Peyer's patch (tissue), 4 donors: ENCODE measurements around the gene CUL3. TPM values are rescaled to one million over a fixed set of nuclear protein-coding genes. Genes with fewer than 3 reads are reported as not detected.

Experiments used
- DNase-seq, 3 donors: peaks; one replicate each; pipeline ENCODE4 v3.0.0-alpha.2; 2017 to 2019
- H3K27ac ChIP-seq, 4 donors: fragments of 200-600 bp; sonication (generic); one replicate each; pipeline ENCODE4 v1.5.1; 2016 to 2019
- H3K27me3 ChIP-seq, 2 donors: fragments of 200-600 bp; sonication (generic); one replicate each; pipeline ENCODE4 v1.5.1; 2019
- H3K36me3 ChIP-seq, 3 donors: fragments of 200-600 bp; sonication (generic); one replicate each; pipeline ENCODE4 v1.5.1; 2016 to 2019
- H3K4me1 ChIP-seq, 4 donors: fragments of 200-600 bp; sonication (generic); one replicate each; pipeline ENCODE4 v1.5.1; 2016 to 2019
- H3K4me3 ChIP-seq, 4 donors: fragments of 200-600 bp; sonication (generic); 1 replicate in 3 of 4; 2 replicates in 1 of 4; pipeline ENCODE4 v1.5.1; 2016 to 2019; ENCODE audit warnings: mild to moderate bottlenecking in 1 of 4
- H3K9me3 ChIP-seq, 4 donors: fragments of 200-600 bp; sonication (generic); one replicate each; pipeline ENCODE4 v1.5.1; 2016 to 2019; ENCODE audit warnings: mild to moderate bottlenecking in 1 of 4
- CTCF ChIP-seq, 6 experiments: fragments of 450-650 bp in 4 of 6; fragments of 200-600 bp in 2 of 6; sonication (generic) in 1 of 6; IDR thresholded peaks; one replicate each; pipeline ENCODE4 v1.5.1; 2017 to 2019; ENCODE audit warnings: antibody characterized with exemption in 6 of 6, mild to moderate bottlenecking in 3 of 6, moderate library complexity in 1 of 6
- POLR2A ChIP-seq, 2 donors: fragments of 450-650 bp; IDR thresholded peaks; one replicate each; pipeline ENCODE4 v1.5.1; 2017; ENCODE audit warnings: antibody characterized with exemption in 2 of 2, mild to moderate bottlenecking in 2 of 2, moderate library complexity in 2 of 2
- total RNA-seq, 4 donors: library from RNA; depleted of rRNA; stranded (reverse); fragments of >200 nt; gene quantifications; one replicate each; pipeline ENCODE4 v1.1.0, GENCODE V29; 2016

The CUL3 gene
- total RNA-seq, 4 donors from 2014 or later: 40.5 to 96.6 (median 77.1) TPM

- no peaks in the 10 kb centered on the region for H3K4me1 ChIP-seq
- no peak overlapping the region for H3K27ac ChIP-seq
- TF ChIP-seq CTCF (IDR thresholded peaks at IDR 0.05) (no peak), POLR2A (IDR thresholded peaks at IDR 0.05) (no peak)
- DNase-seq: no peak
- no peaks in the 10 kb centered on the region for H3K27me3 ChIP-seq
- no peak overlapping the region for H3K4me3 ChIP-seq
- H3K9me3 ChIP-seq: no peaks in the 10 kb centered on the region
- H3K36me3 ChIP-seq: peaks cover 0 to 36% (median 0%) of the 10 kb centered on the region in 3 donors
Observed at GRCh38 chr2:224472137-224472536, 113.0 kb downstream of the CUL3 start.

DNA sequence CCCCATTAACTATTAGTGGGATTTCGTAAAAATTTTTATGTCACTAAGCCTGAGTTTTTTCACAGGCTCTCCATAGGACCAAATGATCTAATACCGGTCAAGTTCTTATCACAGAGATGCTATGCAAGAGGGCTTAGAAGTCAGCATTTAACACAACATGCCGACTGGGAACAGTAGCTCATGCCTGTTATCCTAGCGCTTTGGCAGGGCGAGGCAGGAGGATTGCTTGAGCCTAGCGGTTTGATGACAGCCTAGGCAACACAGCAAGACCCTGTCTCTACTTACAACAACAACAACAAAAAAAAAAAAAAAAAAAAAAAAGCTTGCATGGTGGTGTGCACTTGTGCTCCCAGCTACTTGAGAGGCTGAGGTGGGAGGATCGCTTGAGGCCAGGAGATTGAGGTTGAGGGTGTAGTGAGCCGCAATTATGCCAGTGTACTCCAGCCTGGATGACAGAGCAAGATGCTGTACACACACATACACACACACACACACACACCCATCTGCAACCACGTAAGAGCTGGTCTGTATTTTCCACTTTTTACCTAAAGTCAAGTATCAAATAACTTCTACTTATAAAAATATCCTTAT lies 115.7 kb downstream of the CUL3 start:
- Histone ChIP-seq H3K27ac (no peak overlapping the region), H3K4me3 (no peak overlapping the region), H3K27me3 (no peaks in the 10 kb centered on the region), H3K9me3 (peaks cover 0 to 5% (median 0%) of the 10 kb centered on the region in 4 donors), H3K36me3 (peaks cover 0 to 9% (median 0%) of the 10 kb centered on the region in 3 donors), H3K4me1 (no peaks in the 10 kb centered on the region)
- no peak for DNase-seq
- TF ChIP-seq CTCF (IDR thresholded peaks at IDR 0.05) (no peak), POLR2A (IDR thresholded peaks at IDR 0.05) (no peak)

DNA sequence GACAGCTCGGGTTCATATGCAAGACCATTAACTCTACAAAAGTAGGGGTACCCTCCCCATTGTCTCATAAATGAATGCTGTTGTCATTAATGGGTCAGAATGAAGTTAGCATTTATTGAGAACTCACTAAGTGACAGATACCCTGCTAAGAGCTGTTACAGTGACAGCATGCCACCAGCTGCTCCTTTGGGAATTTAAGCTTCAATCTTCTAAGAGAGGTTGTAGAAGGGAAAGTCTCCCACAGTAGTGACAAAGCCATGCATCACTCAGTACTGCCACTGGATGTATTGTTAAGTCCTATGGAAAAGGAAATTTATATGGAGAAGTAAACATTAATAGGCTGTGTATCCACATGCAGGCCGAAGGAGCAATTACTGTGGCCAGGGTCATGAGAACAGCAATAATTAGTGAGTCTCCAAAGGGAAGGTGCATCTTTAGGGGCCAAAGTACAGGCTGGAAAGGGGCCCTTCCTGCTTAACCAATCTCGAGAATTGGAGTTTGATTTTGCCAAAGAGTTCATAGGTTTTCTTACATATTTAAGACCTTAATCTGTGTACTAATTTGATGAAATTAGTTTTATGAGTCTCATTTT lies 118.8 kb downstream of the CUL3 start:
- Histone ChIP-seq H3K36me3 (no peaks in the 10 kb centered on the region), H3K9me3 (peaks cover 0 to 5% (median 0%) of the 10 kb centered on the region in 4 donors), H3K4me3 (no peak overlapping the region), H3K27me3 (no peaks in the 10 kb centered on the region), H3K4me1 (no peaks in the 10 kb centered on the region), H3K27ac (no peak overlapping the region)
- TF ChIP-seq CTCF (IDR thresholded peaks at IDR 0.05) (no peak), POLR2A (IDR thresholded peaks at IDR 0.05) (no peak)
- no peak for DNase-seq

- no peaks in the 10 kb centered on the region for H3K4me1 ChIP-seq
- H3K27ac ChIP-seq: no peak overlapping the region
- no peak for TF ChIP-seq POLR2A (IDR thresholded peaks at IDR 0.05)
- no peak overlapping the region for H3K4me3 ChIP-seq
- no peak for DNase-seq
- H3K27me3 ChIP-seq: no peaks in the 10 kb centered on the region
- H3K36me3 ChIP-seq: no peaks in the 10 kb centered on the region
- peaks cover 0 to 5% (median 0%) of the 10 kb centered on the region in 4 donors for H3K9me3 ChIP-seq
Observed at GRCh38 chr2:224461391-224461790, 123.8 kb downstream of the CUL3 start.

DNA sequence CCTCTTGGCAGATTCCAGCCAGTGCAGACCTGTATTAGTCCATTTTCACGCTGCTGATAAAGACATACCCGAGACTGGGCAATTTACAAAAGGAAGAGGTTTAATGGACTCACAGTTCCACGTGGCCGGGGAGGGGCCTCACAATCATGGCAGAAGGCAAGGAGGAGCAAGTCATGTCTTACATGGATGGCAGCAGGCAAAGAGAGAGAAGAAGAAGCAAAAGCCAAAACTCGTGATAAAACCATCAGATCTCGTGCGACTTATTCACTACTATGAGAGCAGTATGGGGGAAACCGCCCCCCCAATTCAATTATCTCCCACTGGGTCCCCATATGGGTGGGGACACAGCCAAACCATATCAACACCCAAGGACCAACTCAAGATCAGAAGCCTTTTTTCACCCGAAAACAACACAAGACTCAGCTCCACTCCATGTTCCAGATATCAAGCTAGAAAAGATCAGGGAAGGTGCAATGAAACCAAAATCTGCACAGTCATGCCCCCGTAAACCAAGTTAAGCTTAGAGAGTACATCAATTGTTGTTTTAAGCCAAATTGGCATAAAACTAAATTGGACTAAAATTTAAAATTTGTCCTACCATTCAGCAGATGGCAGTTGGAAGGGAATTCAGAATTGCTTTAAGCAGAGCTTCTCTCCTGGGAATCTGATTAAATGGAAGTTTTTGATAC lies 127.6 kb downstream of the CUL3 start:
- H3K27me3 ChIP-seq: no peaks in the 10 kb centered on the region
- TF ChIP-seq CTCF (IDR thresholded peaks at IDR 0.05) (no peak), POLR2A (IDR thresholded peaks at IDR 0.05) (no peak)
- H3K36me3 ChIP-seq: no peaks in the 10 kb centered on the region
- H3K4me3 ChIP-seq: no peak overlapping the region
- no peak for DNase-seq
- H3K27ac ChIP-seq: no peak overlapping the region
- H3K4me1 ChIP-seq: no peaks in the 10 kb centered on the region
- no peaks in the 10 kb centered on the region for H3K9me3 ChIP-seq

- Histone ChIP-seq H3K36me3 (no peaks in the 10 kb centered on the region), H3K27me3 (no peaks in the 10 kb centered on the region), H3K4me3 (no peak overlapping the region), H3K9me3 (no peaks in the 10 kb centered on the region), H3K27ac (no peak overlapping the region), H3K4me1 (no peaks in the 10 kb centered on the region)
- DNase-seq: no peak
- TF ChIP-seq POLR2A (IDR thresholded peaks at IDR 0.05): no peak
- TF ChIP-seq CTCF (IDR thresholded peaks at IDR 0.05): no peak
Observed at GRCh38 chr2:224453892-224454291, 131.3 kb downstream of the CUL3 start.
